T-helper 17 cell (primary cell): ENCODE measurements around the gene MAP4K4. TPM values are rescaled to one million over a fixed set of nuclear protein-coding genes. Genes with fewer than 3 reads are reported as not detected.
"Not testable (repeated sequence)": the region's sequence is repeated elsewhere in the genome, so short reads cannot be mapped to it uniquely, and the experiment has no call there.

Source experiments
- ATAC-seq: fragments of 150-1000 bp; cut with Tn5 transposase; 2 replicates; pipeline ENCODE4 v1.10.0; 2021; ENCODE audit warnings: mild to moderate bottlenecking, moderate library complexity
- DNase-seq, 3 donors: peaks; one replicate each; pipeline versions ENCODE4 v3.0.0 to v3.0.0-alpha.2; 2020 to 2021
- H3K9me3 ChIP-seq: one replicate; pipeline ENCODE4 v1.7.0; 2013; ENCODE audit warnings: low read length, mild to moderate bottlenecking; ENCODE audit not compliant: control insufficient read depth, poor library complexity, severe bottlenecking
- H3K27ac Mint-ChIP-seq: one replicate; pipeline ENCODE4 v1.8.0; 2022; ENCODE audit warnings: mild to moderate bottlenecking, moderate library complexity, mixed read lengths
- H3K27me3 Mint-ChIP-seq: one replicate; pipeline ENCODE4 v1.8.0; 2022; ENCODE audit warnings: mixed read lengths
- H3K36me3 Mint-ChIP-seq: one replicate; pipeline ENCODE4 v1.8.0; 2022; ENCODE audit warnings: low read depth, mixed read lengths
- H3K4me1 Mint-ChIP-seq: one replicate; pipeline ENCODE4 v1.8.0; 2022; ENCODE audit warnings: mild to moderate bottlenecking, mixed read lengths
- H3K4me3 Mint-ChIP-seq: one replicate; pipeline ENCODE4 v1.8.0; 2022; ENCODE audit warnings: mild to moderate bottlenecking, moderate library complexity, mixed read lengths
- total RNA-seq, 4 donors: library from RNA in 2 of 4; stranded (reverse) in 2 of 4; gene quantifications; one replicate each; pipeline ENCODE4 v1.2.3 and lab custom pipeline; 2022 to 2026

The MAP4K4 gene
- total RNA-seq, 2 donors from 2014 or later = 98.1 to 102 TPM

DNA sequence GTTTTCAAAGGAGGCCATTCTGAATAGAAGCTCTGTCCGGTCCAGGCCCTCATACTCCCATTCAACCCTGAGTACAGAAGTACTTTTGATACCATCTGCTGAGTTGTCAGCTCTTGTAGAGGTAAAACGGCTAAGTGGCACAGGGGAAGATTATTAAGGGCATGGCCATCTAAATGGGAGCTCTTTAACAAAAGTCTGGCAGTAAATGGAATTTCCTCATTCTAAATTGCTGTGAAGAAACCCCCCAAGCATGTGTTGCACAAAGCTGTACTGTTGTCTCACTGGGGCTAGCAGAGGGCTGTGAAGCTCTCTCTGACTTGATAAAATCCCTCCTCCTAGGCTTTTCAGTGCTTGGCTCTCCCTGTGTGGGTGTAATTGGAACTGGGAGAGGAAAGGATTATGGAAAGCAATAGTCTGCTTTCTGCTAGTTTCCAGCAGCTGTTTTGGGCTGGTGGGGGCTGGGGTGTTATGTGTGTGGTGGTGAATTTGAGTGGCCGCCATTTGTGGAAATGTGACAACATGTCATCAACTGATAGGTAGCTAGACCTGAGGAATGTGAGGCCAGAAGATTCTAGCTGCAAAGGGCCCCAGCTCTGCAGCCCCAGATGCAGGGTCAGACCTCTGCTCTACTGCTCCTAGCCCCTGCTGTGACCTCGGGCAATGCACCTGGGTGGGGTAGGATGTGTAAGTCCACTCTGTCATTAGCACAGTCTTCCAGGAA is 65.1 kb downstream of the MAP4K4 start:
- DNase-seq (no peak), ATAC-seq (no peak)
- no peaks in the 10 kb centered on the region for H3K36me3 Mint-ChIP-seq
- peak overlapping the region; percentile 49 for H3K27ac Mint-ChIP-seq
- H3K27me3 Mint-ChIP-seq = no peaks in the 10 kb centered on the region
- peaks cover 58% of the 10 kb centered on the region for H3K4me1 Mint-ChIP-seq
- no peaks in the 10 kb centered on the region for H3K9me3 ChIP-seq
- peak overlapping the region; percentile 33 for H3K4me3 Mint-ChIP-seq

DNA sequence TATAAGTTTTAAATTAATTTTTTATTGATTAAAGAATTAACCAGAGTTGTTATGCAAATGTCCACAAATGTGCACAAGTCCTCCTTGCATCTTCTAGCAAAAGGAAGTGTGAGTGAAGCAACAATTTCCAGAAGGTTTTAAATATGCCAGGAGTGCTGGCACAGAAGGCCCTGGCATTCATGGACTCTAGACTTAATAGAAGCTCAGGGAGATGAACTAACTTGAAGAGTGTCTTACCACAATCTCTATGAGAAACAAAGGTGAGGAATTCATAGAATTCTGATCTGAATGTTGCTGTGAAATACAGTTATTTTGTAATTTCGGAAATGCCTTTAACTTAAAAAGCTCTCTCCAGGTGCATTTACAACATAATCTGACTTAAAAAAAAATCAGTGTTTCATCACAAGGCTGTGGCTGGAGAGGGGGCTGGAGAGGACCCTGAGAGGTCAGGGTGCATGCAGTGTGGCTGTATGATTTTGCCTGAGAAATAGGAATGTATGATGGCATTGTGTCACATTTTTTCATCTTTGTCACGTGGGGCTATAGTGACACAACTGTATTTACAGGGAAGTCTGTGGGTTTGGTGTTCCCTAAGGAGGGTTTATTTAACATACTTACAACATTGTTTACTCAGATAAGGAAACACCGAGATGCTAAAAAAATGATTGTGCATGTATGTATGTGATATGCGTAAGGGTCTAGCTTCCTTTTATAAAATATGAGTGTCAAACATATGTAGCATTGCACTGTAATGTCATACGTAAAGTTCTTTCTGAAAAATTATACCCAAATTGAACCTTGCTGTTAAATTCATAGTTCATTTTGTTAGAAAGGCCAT is 66.2 kb downstream of the MAP4K4 start:
- no peaks in the 10 kb centered on the region for H3K36me3 Mint-ChIP-seq
- no peaks in the 10 kb centered on the region for H3K27me3 Mint-ChIP-seq
- H3K4me1 Mint-ChIP-seq = peaks cover 56% of the 10 kb centered on the region
- H3K27ac Mint-ChIP-seq = peak overlapping the region; percentile 49
- no peaks in the 10 kb centered on the region for H3K9me3 ChIP-seq
- H3K4me3 Mint-ChIP-seq = no peak overlapping the region
- no peak for DNase-seq
- no peak for ATAC-seq

DNA sequence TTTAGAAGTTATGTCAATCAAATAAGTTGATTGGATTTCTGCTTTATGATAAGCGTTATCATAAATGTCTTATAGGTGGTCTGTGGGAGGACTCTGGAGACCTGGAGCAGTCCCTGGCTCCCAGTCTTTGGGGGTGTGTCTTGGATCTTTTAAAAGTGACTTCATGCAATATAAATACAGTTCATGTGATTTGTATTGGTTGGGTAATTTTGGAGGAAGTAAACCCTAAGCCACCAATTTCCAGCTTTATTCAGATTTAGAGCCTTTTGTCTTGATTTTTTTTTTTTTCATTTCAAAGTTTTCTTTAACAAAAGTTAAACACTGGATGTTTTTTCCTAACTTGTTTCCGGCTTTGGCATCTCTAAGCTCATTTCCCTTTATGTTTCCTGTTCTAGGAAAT is 68.8 kb downstream of the MAP4K4 start:
- Mint-ChIP-seq H3K4me1 (peaks cover 71% of the 10 kb centered on the region), H3K36me3 (no peaks in the 10 kb centered on the region), H3K27me3 (no peaks in the 10 kb centered on the region), H3K4me3 (no peak overlapping the region), H3K27ac (peak overlapping the region; percentile 53)
- H3K9me3 ChIP-seq = no peaks in the 10 kb centered on the region
- no peak for ATAC-seq
- no peak for DNase-seq

DNA sequence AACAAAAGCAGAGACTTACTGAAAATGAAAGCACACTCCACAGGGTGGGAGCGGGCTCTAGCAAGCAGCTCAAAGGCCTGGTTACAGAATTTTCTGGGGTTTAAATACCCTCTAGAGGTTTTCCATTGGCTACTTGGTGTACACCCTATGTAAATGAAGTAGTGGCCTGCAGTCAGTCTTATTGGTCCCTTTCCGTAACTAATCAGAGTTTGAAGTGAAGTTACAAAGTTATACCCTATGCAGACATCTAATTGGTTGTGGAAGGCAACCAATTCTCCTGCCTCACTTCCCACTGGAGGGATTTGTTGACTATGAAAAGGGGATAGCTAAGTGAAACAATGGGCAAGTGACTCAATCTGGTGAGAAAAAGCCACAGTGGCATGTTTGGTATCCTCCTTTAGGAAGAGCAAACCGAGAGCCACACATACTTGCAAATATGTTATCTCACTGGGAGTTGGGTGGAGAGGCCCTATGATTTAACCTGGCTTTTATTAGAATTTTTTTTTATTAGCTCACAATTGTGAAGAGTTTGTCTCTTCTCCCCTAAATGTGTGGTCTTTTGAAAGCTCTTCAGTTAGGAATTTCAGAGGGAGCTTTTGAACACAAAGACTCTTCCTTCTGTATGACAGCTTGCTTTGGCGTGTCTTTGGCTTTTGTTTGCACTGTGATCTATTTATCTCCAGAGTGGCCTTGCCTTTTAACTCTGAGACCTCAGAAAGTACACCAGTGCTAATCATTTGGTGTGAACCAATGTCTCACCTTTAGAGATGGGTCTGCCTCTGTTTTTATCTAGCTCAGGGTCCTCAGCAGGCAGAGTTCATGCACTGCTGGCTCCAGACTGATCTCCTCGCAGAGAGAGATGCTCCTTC is 69.6 kb downstream of the MAP4K4 start:
- Mint-ChIP-seq H3K4me3 (no peak overlapping the region), H3K27me3 (no peaks in the 10 kb centered on the region), H3K27ac (peak overlapping the region; percentile 53), H3K4me1 (peaks cover 77% of the 10 kb centered on the region), H3K36me3 (no peaks in the 10 kb centered on the region)
- no peaks in the 10 kb centered on the region for H3K9me3 ChIP-seq
- DNase-seq (no peak), ATAC-seq (no peak)

DNA sequence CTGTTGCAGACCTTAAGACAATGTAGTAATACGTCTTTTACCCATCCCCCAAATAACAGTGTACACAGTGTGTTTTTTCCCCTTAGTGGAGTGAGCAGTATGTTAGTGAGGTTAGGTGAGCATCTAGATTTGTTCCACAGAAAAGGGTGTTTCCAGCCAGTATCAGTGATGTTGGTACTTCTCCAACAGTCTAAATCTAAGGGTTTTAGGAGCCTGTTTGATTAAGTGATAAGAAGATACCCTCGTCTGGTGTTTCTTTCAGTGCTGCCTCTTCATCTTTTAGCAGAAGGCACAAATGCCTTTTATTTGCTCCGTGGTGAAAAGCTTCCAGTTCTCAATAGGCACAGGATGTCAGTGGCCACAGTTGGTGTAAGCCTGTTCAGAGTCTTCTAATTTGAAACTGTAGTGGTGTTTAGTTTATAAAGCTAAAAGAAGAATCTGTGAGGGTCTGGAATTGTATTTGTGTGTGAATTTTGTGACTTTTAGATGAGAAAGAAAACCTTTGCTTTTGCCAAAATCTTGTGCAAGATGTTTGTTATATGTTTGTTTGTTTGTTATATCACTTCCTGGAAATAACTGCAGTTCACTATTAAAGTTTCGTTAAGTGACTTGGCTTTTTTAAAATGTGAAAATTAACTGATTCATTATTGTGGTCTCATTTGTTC is 71.2 kb downstream of the MAP4K4 start:
- DNase-seq (no peak), ATAC-seq (peak; percentile 66)
- Mint-ChIP-seq H3K36me3 (no peaks in the 10 kb centered on the region), H3K4me1 (peaks cover 74% of the 10 kb centered on the region), H3K4me3 (peak overlapping the region; percentile 15), H3K27me3 (no peaks in the 10 kb centered on the region), H3K27ac (peak overlapping the region; percentile 81)
- no peaks in the 10 kb centered on the region for H3K9me3 ChIP-seq

DNA sequence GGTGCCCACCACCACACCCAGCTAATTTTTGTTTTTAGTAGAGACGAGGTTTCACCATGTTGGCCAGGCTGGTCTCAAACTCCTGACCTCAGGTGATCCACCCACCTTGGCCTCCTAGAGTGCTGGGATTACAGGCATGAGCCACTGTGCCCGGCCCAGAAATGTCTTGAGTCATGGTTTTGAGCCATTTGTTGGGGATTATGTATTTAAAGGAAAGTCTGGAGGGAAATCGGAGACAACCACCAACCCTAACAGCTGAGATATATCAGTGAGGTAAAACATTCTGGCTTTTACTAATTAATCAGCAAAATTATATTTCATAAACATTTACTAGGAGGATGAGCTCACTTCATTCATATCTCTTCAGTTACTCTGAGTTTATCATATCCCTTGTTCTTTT is 72.2 kb downstream of the MAP4K4 start:
- H3K4me1 Mint-ChIP-seq = peaks cover 73% of the 10 kb centered on the region
- H3K27me3 Mint-ChIP-seq, DNase-seq, H3K27ac Mint-ChIP-seq, H3K36me3 Mint-ChIP-seq, H3K4me3 Mint-ChIP-seq, ATAC-seq, H3K9me3 ChIP-seq: not testable (repeated sequence)

DNA sequence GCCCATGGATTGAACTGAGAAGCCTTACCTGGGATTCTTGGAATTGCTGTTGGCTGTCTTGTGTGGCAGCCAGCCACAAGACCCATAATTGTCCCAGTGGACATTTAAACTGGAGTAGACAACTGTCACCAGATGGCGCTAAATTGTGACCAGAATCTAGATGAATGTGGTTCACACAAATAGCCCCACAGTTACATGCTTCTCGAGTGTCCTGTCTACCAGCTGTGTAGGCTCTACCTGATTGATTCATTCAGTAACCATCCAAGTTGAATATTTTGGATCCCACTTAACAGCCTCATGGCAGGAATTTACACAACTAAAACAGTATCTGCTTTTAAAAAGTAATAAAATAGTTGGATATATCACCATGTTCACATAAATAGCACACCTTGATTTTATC is 73.2 kb downstream of the MAP4K4 start:
- Mint-ChIP-seq H3K27ac (no peak overlapping the region), H3K36me3 (no peaks in the 10 kb centered on the region), H3K4me1 (peaks cover 73% of the 10 kb centered on the region), H3K4me3 (peak overlapping the region; percentile 50), H3K27me3 (no peaks in the 10 kb centered on the region)
- DNase-seq = no peak
- no peaks in the 10 kb centered on the region for H3K9me3 ChIP-seq
- ATAC-seq = peak; percentile 39

DNA sequence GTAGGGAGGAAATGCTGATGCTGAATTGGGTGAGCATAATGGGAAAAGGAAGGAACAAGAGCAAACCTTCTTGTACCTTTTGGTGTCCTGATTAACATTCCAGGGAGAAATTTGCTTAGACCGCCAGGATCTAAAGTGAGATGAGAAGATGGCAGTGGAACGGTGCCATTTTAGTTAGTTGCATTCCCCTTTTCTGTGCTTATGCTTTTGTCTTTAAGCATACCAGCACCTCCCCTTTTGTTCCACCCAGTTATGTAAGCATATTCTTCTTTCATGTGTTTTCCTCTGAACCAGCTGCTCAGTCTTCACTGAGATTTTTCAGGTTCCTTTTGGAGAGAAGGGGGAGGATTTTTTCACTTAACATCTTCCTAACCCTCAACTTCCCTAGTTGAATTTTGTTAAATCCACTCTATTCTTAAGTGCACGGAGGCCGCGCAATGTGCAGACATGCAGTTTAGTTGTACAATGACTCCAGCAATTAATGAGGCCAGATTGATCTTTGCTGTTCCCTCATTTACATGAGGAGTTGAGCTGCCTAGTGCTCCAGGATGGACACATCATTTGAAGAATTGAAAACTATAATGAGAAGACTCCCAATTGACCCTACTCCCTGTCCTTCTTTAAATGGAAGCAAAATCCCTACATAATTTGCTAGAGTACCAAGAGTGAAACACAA is 73.9 kb downstream of the MAP4K4 start:
- no peaks in the 10 kb centered on the region for H3K36me3 Mint-ChIP-seq
- H3K4me1 Mint-ChIP-seq = peaks cover 70% of the 10 kb centered on the region
- H3K27ac Mint-ChIP-seq = no peak overlapping the region
- H3K4me3 Mint-ChIP-seq = no peak overlapping the region
- no peaks in the 10 kb centered on the region for H3K27me3 Mint-ChIP-seq
- DNase-seq = no peak
- no peaks in the 10 kb centered on the region for H3K9me3 ChIP-seq
- ATAC-seq = no peak

DNA sequence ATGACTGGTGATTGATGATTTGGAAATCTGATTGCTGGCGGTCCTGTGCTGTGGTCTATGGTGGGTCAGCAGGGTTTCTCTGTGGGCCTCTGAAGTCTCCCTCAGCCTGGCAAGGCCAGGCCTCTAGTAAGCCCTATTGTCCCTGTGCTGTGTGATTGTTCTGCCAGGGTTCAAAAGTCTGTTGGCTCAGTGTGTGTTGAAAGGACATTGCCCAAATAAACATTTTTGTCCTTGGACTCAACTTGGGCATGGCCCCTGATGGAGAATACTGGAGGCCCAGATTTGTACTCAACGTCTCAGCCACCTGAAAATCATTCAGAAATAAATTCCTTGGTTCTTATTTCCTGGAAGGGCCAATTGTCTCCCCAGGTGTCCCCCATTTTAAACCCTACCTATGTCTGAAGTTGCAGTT is 74.4 kb downstream of the MAP4K4 start:
- H3K4me3 Mint-ChIP-seq = no peak overlapping the region
- peaks cover 64% of the 10 kb centered on the region for H3K4me1 Mint-ChIP-seq
- H3K36me3 Mint-ChIP-seq = no peaks in the 10 kb centered on the region
- DNase-seq (no peak), ATAC-seq (no peak)
- H3K27ac Mint-ChIP-seq = no peak overlapping the region
- no peaks in the 10 kb centered on the region for H3K9me3 ChIP-seq
- no peaks in the 10 kb centered on the region for H3K27me3 Mint-ChIP-seq

DNA sequence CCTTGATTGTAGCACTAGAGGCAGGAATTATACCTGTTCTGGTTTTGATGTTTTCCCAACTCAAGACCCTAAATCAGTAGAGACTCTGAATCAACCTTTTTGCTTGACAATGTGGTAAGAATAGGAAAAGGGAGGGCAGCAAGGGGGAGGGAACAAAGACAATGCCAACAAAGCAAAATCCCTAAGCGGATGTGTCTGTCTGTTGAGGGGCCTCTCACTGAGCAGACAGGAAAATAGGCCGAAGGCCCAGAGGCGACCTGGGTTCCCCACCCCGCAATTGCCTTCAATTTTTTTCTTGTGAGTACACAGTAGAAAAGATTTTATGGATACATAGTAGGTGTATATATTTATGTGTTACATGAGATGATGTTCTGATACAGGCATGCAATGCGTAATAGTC is 75.6 kb downstream of the MAP4K4 start:
- no peak for ATAC-seq
- Mint-ChIP-seq H3K27ac (no peak overlapping the region), H3K27me3 (no peaks in the 10 kb centered on the region), H3K4me3 (peak overlapping the region; percentile 75), H3K36me3 (no peaks in the 10 kb centered on the region), H3K4me1 (peaks cover 64% of the 10 kb centered on the region)
- DNase-seq = no peak
- H3K9me3 ChIP-seq = no peaks in the 10 kb centered on the region

DNA sequence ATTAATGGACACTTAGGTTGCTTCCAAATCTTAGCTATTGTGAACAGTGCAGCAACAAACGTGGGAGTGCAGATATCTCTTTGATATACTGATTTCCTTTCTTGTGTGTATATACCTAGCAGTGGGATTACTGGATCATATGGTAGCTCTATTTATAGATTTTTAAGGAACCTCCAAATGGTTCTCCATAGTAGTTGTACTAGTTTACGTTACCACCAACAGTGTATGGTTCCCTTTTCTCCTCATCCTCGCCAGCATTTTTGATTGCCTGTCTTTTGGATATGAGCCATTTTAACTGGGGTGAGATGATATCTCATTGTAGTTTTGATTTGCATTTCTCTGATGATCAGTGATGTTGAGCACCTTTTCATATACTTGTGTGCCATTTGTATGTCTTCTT is 76.5 kb downstream of the MAP4K4 start:
- DNase-seq, H3K36me3 Mint-ChIP-seq, H3K9me3 ChIP-seq, ATAC-seq, H3K27me3 Mint-ChIP-seq: not testable (repeated sequence)
- H3K4me1 Mint-ChIP-seq = peaks cover 60% of the 10 kb centered on the region
- peak overlapping the region; percentile 32 for H3K27ac Mint-ChIP-seq
- H3K4me3 Mint-ChIP-seq = peak overlapping the region; percentile 62

DNA sequence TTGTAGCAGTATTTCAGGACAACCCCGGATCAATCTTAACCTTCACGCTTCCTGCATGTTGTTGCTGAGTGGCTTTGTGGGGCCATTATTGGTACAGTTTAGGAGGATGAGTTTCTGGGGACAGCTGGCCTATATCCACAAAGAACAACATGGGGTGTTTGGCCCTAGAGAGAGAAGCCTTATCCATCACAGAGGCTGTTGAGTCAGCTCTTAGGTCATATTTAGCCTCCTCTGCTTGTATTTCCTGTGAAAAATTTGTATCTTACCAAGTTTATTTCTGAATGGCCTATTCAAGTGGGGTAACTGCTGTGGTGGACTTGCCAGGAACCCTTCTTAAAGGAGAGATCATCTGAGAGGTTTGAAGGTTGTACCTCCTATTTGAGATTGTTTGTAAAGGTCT is 77.6 kb downstream of the MAP4K4 start:
- Mint-ChIP-seq H3K4me3 (no peak overlapping the region), H3K27ac (no peak overlapping the region), H3K36me3 (no peaks in the 10 kb centered on the region), H3K4me1 (peaks cover 62% of the 10 kb centered on the region), H3K27me3 (no peaks in the 10 kb centered on the region)
- no peak for DNase-seq
- no peak for ATAC-seq
- H3K9me3 ChIP-seq = no peaks in the 10 kb centered on the region
